Measurements from ENCODE around the gene ATP6AP2. TPM values are rescaled to one million over a fixed set of nuclear protein-coding genes. Genes with fewer than 3 reads are reported as not detected.

The ATP6AP2 gene
- total and polyA plus RNA-seq, 2 of the 4 experiments (the other 2 are of a cell fraction), result 76.2 to 175 TPM

GRCh38 chrX:40625294-40625693, 44.5 kb downstream of the ATP6AP2 start:
- DNase-seq (no peak), ATAC-seq (ENCODE audit: low read depth) (no peak)
- H3K14ac ChIP-seq (replicated peaks; ENCODE audit: low read depth, low read length), result no peak overlapping the region
- no TSS peak for BruUV-seq (replicated peaks)
- no peak overlapping the region for H3K4me3 ChIP-seq (ENCODE audit: insufficient read depth, low read depth, low read length)
- H4K8ac ChIP-seq (ENCODE audit: low read depth in 2 of 2, low read length in 2 of 2), result no peak overlapping the region
- ChIA-PET POLR2A (ENCODE audit: unreplicated experiment) (no interaction called here), CTCF (no interaction called here)
- no peak overlapping the region for H3K9ac ChIP-seq (ENCODE audit: low read depth, low read length)
- no peak overlapping the region for H4K5ac ChIP-seq (ENCODE audit: low read depth, low read length)
- no peak overlapping the region for H3K27ac ChIP-seq (ENCODE audit: insufficient read depth, low read length)
- H3K79me1 ChIP-seq (ENCODE audit: low read depth in 1 of 2, low read length in 2 of 2), result no peaks in the 10 kb centered on the region
- no peak overlapping the region for H2AFZ ChIP-seq (replicated peaks; ENCODE audit: low read length, poor library complexity)
- peaks cover 2% of the 10 kb centered on the region; the same call in 1 of the 2 replicates for H3K9me3 ChIP-seq (ENCODE audit: control insufficient read depth, insufficient read depth, low read length)
- intact Hi-C loops (cut with micrococcal nuclease) (no loop called here), dilution Hi-C loops (cut with HindIII; ENCODE audit: low sequenced_read_pairs, unreplicated experiment) (no loop called here), in situ Hi-C loops (cut with MboI; ENCODE audit: low sequenced_read_pairs) (no loop called here)
- H4K91ac ChIP-seq (ENCODE audit: insufficient read depth, low read depth, low read length), result no peak overlapping the region
- peaks cover 11% of the 10 kb centered on the region; the same call in 1 of the 2 replicates for H3K36me3 ChIP-seq (ENCODE audit: control insufficient read depth, insufficient read depth, low read length)
- no peak overlapping the region for H2AK9ac ChIP-seq (replicated peaks; ENCODE audit: low read depth, low read length, poor library complexity)
- H3K9me1 ChIP-seq (ENCODE audit: insufficient read depth, low read length), result no peaks in the 10 kb centered on the region
- peaks cover 3% of the 10 kb centered on the region for H3K27me3 ChIP-seq (ENCODE audit: control insufficient read depth, insufficient read depth, low read length)
- H3K4ac ChIP-seq (ENCODE audit: low read depth, low read length), result no peak overlapping the region
- no peak overlapping the region for H2BK120ac ChIP-seq (ENCODE audit: low read depth, low read length)
- no peak overlapping the region for H2AK5ac ChIP-seq (ENCODE audit: low read depth, low read length)
- H3K23ac ChIP-seq (ENCODE audit: low read depth, low read length), result no peak overlapping the region
- no peak overlapping the region for H3K4me2 ChIP-seq (ENCODE audit: low read depth, low read length)
- H3K4me1 ChIP-seq (ENCODE audit: control insufficient read depth, insufficient read depth, low read length), result peaks cover 2% of the 10 kb centered on the region; the same call in 1 of the 2 replicates
- H2BK20ac ChIP-seq (ENCODE audit: low read depth, low read length), result no peak overlapping the region
- no peak for TF ChIP-seq RAD21 (IDR thresholded peaks at IDR 0.05; ENCODE audit: low read length)
- no peak for TF ChIP-seq MAZ (IDR thresholded peaks at IDR 0.05; ENCODE audit: borderline replicate concordance, low read depth, low read length)
- TF ChIP-seq MAFK (IDR thresholded peaks at IDR 0.05; ENCODE audit: low read depth, low read length), result no peak
- TF ChIP-seq, protein P1, sequence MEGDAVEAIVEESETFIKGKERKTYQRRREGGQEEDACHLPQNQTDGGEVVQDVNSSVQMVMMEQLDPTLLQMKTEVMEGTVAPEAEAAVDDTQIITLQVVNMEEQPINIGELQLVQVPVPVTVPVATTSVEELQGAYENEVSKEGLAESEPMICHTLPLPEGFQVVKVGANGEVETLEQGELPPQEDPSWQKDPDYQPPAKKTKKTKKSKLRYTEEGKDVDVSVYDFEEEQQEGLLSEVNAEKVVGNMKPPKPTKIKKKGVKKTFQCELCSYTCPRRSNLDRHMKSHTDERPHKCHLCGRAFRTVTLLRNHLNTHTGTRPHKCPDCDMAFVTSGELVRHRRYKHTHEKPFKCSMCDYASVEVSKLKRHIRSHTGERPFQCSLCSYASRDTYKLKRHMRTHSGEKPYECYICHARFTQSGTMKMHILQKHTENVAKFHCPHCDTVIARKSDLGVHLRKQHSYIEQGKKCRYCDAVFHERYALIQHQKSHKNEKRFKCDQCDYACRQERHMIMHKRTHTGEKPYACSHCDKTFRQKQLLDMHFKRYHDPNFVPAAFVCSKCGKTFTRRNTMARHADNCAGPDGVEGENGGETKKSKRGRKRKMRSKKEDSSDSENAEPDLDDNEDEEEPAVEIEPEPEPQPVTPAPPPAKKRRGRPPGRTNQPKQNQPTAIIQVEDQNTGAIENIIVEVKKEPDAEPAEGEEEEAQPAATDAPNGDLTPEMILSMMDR (conservative IDR thresholded peaks at IDR 0.05; ENCODE audit: low read depth, low read length), result no peak
- no peak for TF ChIP-seq MXI1 (IDR thresholded peaks at IDR 0.05; ENCODE audit: borderline replicate concordance, low read depth, low read length)
- TF ChIP-seq SMC3 (IDR thresholded peaks at IDR 0.05; ENCODE audit: low read depth, low read length), result no peak
- TF ChIP-seq RFX5 (IDR thresholded peaks at IDR 0.05; ENCODE audit: low read depth, low read length), result no peak
- no peak for TF ChIP-seq CHD1 (IDR thresholded peaks at IDR 0.05; ENCODE audit: low read depth, low read length)
- TF ChIP-seq RCOR1 (IDR thresholded peaks at IDR 0.05; ENCODE audit: insufficient replicate concordance, low read length), result no peak
- no peak for TF ChIP-seq POLR2A (IDR thresholded peaks at IDR 0.05; ENCODE audit: low read depth, low read length)
- TF ChIP-seq, protein P2, sequence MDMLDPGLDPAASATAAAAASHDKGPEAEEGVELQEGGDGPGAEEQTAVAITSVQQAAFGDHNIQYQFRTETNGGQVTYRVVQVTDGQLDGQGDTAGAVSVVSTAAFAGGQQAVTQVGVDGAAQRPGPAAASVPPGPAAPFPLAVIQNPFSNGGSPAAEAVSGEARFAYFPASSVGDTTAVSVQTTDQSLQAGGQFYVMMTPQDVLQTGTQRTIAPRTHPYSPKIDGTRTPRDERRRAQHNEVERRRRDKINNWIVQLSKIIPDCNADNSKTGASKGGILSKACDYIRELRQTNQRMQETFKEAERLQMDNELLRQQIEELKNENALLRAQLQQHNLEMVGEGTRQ (IDR thresholded peaks at IDR 0.05; ENCODE audit: low read depth, low read length), result no peak
- no peak for TF ChIP-seq NFE2L2 (IDR thresholded peaks at IDR 0.05; ENCODE audit: low read depth, low read length)
- TF ChIP-seq BHLHE40 (IDR thresholded peaks at IDR 0.05; ENCODE audit: low read depth, low read length), result no peak
- TF ChIP-seq FOS (IDR thresholded peaks at IDR 0.05; ENCODE audit: low read depth, low read length), result no peak
- TF ChIP-seq CEBPB (IDR thresholded peaks at IDR 0.05; ENCODE audit: low read depth, low read length), result no peak
- TF ChIP-seq ELK1 (IDR thresholded peaks at IDR 0.05; ENCODE audit: borderline replicate concordance, low read depth, low read length), result no peak
- no peak overlapping the region for H3K18ac ChIP-seq (ENCODE audit: low read depth, low read length)
- H2BK5ac ChIP-seq (ENCODE audit: low read depth, low read length, poor library complexity, severe bottlenecking), result no peak overlapping the region
- no peak overlapping the region for H3K56ac ChIP-seq (ENCODE audit: extremely low read depth, insufficient read depth, low read length)
- no CpG with 5 or more reads among the region's 4 CpGs for WGBS, 2 experiments (ENCODE audit: extremely low coverage in 2 of 2, insufficient read length in 1 of 2)
- no peak overlapping the region for H2BK15ac ChIP-seq (ENCODE audit: low read depth, low read length)
- H4K20me1 ChIP-seq (ENCODE audit: insufficient read depth, low read length), result no peaks in the 10 kb centered on the region

Measured in IMR-90 (cell line).